Lung (tissue), 12 donors: ENCODE data around the gene ADH4. TPM values are rescaled to one million over a fixed set of nuclear protein-coding genes. Genes with fewer than 3 reads are reported as not detected.
"Not testable (repeated sequence)": the region's sequence is repeated elsewhere in the genome, so short reads cannot be mapped to it uniquely, and the experiment has no call there.

Source experiments
- ATAC-seq: fragments of 200-7000 bp; cut with Tn5 transposase; one replicate; pipeline ENCODE4 v1.9.1; 2020; ENCODE audit warnings: moderate number of reproducible peaks; ENCODE audit not compliant: insufficient read depth, low FRiP score
- DNase-seq, 3 donors: peaks; one replicate each; pipeline ENCODE4 v3.0.0-alpha.2; 2013 to 2017
- H3K27ac ChIP-seq, 2 donors: one replicate each; pipeline ENCODE4 v1.5.1; 2013; ENCODE audit warnings: mild to moderate bottlenecking in 2 of 2, moderate library complexity in 2 of 2, control low read depth in 1 of 2, inconsistent platforms in 1 of 2, low read depth in 1 of 2, low read length in 1 of 2
- H3K27me3 ChIP-seq, 3 donors: one replicate each; pipeline ENCODE4 v1.5.1; 2013; ENCODE audit warnings: low read length in 2 of 3; ENCODE audit not compliant: control insufficient read depth in 3 of 3, insufficient read depth in 3 of 3
- H3K36me3 ChIP-seq, 4 donors: one replicate each; pipeline ENCODE4 v1.5.1; 2013; ENCODE audit warnings: low read length in 4 of 4, mild to moderate bottlenecking in 1 of 4, moderate library complexity in 1 of 4; ENCODE audit not compliant: control insufficient read depth in 4 of 4, insufficient read depth in 4 of 4
- H3K4me1 ChIP-seq, 5 donors: one replicate each; pipeline ENCODE4 v1.5.1; 2013; ENCODE audit warnings: low read length in 5 of 5, mild to moderate bottlenecking in 2 of 5, moderate library complexity in 1 of 5; ENCODE audit not compliant: control insufficient read depth in 5 of 5, insufficient read depth in 5 of 5
- H3K4me3 ChIP-seq: one replicate; pipeline ENCODE4 v1.5.1; 2013; ENCODE audit warnings: mild to moderate bottlenecking, control low read depth, moderate library complexity
- H3K9ac ChIP-seq, 2 donors: one replicate each; pipeline ENCODE4 v1.5.1; 2013; ENCODE audit warnings: low read length in 2 of 2, control low read depth in 1 of 2; ENCODE audit not compliant: insufficient read depth in 1 of 2
- H3K9me3 ChIP-seq, 4 donors: one replicate each; pipeline ENCODE4 v1.5.1; 2013; ENCODE audit warnings: low read length in 3 of 4, mild to moderate bottlenecking in 1 of 4, moderate library complexity in 1 of 4; ENCODE audit not compliant: control insufficient read depth in 4 of 4, insufficient read depth in 3 of 4
- WGBS, 2 donors: extraction: QIAGEN DNeasy Blood & Tissue Kit; methylation state at CpG; one replicate each; pipeline ENCODE4 v1.1.7; 2013; 5-methylcytosine and 5-hydroxymethylcytosine counted together
- polyA plus RNA-seq, 2 donors: library from polyadenylated mRNA; stranded (reverse); fragments of 200-250 nt; gene quantifications; one replicate each; pipeline ENCODE4 v1.2.1, GENCODE V29; 2013
- total RNA-seq, 2 donors: library from RNA; depleted of rRNA in 1 of 2; stranded (reverse); fragments of >200 nt in 1 of 2; gene quantifications; one replicate each; pipeline ENCODE4 v1.2.1, GENCODE V29; 2014 to 2021
- TF ChIP-seq, protein P1 (sequence below): IDR thresholded peaks from 2 replicates; pipeline ENCODE4 v1.5.1; 2012; ENCODE audit warnings: mild to moderate bottlenecking; ENCODE audit errors: control extremely low read depth, extremely low read depth
- donor health status: control.
- donor health status: control.
- donor health status: Bipolar disorder and iron deficiency.
- donor health status: healthy.
- donor health status: DM: yes; HTN: yes; CAD: no.

ADH4 gene
- total and polyA plus RNA-seq, 4 donors: 0.12 to 0.68 (median 0.17) TPM

DNA sequence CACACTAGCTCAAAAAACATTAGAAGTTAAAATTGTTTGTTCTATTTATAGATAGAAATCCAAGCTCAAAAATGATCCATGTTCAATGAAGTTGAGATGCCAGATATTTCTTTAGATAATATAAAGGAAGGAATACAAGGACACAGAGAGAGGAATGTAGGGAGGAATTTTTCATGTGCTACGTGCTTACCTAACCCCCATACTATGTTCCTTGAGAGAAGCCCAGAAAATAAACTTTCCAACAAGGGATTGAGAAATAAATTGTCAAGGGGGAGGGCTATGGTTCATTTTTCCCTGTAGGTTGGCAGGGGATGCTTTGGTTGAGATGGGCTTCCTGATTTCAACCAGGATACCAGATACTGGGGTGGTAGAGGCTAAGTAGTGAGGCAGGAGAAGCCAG is 39.9 kb downstream of the ADH4 start:
- WGBS, 2 donors: 79 to 89% methylated on average over 1 of the region's 1 CpG
- ATAC-seq: no peak

DNA sequence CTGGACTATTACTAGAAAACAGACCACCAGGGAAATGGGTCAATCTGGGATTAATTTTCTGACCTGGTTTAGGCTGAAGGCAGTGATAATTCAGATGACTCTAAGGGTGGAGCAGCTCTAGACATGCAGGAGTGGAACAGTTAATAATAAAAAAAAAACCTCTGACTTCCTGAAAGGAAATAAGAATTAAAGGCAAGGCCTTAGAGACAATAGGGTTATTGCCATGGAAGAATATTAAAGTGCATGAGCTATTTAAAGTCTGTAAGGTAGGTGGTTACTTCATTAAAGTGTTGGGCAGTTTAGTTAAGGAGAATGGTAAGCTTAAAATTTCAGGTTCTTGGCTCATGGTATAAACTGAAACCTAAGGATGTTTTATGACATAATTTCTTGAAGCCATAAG is 40.9 kb downstream of the ADH4 start:
- Histone ChIP-seq H3K9ac (no peak overlapping the region), H3K9me3 (no peaks in the 10 kb centered on the region), H3K36me3 (peaks cover 0 to 3% (median 0%) of the 10 kb centered on the region in 4 donors), H3K27ac (no peak overlapping the region), H3K4me3 (no peak overlapping the region), H3K27me3 (no peaks in the 10 kb centered on the region), H3K4me1 (no peaks in the 10 kb centered on the region)
- TF ChIP-seq, protein P1, sequence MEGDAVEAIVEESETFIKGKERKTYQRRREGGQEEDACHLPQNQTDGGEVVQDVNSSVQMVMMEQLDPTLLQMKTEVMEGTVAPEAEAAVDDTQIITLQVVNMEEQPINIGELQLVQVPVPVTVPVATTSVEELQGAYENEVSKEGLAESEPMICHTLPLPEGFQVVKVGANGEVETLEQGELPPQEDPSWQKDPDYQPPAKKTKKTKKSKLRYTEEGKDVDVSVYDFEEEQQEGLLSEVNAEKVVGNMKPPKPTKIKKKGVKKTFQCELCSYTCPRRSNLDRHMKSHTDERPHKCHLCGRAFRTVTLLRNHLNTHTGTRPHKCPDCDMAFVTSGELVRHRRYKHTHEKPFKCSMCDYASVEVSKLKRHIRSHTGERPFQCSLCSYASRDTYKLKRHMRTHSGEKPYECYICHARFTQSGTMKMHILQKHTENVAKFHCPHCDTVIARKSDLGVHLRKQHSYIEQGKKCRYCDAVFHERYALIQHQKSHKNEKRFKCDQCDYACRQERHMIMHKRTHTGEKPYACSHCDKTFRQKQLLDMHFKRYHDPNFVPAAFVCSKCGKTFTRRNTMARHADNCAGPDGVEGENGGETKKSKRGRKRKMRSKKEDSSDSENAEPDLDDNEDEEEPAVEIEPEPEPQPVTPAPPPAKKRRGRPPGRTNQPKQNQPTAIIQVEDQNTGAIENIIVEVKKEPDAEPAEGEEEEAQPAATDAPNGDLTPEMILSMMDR: no peak
- DNase-seq (no peak), ATAC-seq (no peak)

More for the DNA sequence above, 39.9 kb downstream of the ADH4 start:
- peaks cover 0 to 3% (median 0%) of the 10 kb centered on the region in 4 donors for H3K36me3 ChIP-seq
- H3K4me1 ChIP-seq: no peaks in the 10 kb centered on the region
- TF ChIP-seq, protein P1: no peak
- H3K27ac ChIP-seq: no peak overlapping the region
- H3K4me3 ChIP-seq: no peak overlapping the region
- H3K9ac ChIP-seq: no peak overlapping the region
- DNase-seq: no peak
- no peaks in the 10 kb centered on the region for H3K9me3 ChIP-seq
- H3K27me3 ChIP-seq: no peaks in the 10 kb centered on the region

DNA sequence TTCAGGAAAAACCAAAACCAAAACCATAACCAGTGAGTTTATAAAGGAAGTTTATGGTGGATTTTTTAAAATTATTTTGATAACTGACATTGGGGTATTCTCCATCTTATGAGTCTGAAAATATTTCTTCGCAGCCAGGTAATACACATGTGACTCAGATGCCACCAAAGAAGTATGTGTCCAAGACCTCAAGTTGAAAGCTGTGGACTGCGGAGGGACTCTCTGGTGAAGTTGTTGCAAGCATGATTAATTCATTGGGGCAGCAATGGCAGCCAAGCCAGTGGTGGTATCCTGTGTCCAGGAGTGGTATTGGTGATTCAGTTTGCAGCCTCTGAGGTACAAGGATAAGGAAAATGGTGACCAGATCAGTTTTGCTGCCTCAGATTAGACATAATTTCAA is 41.5 kb downstream of the ADH4 start:
- H3K27me3 ChIP-seq: no peaks in the 10 kb centered on the region
- H3K4me3 ChIP-seq: no peak overlapping the region
- WGBS, 2 donors: 94 to 97% methylated on average over 2 of the region's 2 CpGs
- TF ChIP-seq, protein P1: no peak
- peaks cover 0 to 3% (median 0%) of the 10 kb centered on the region in 4 donors for H3K36me3 ChIP-seq
- ATAC-seq: no peak
- DNase-seq: no peak
- H3K27ac ChIP-seq: no peak overlapping the region
- H3K9ac ChIP-seq: no peak overlapping the region
- no peaks in the 10 kb centered on the region for H3K9me3 ChIP-seq
- H3K4me1 ChIP-seq: no peaks in the 10 kb centered on the region

DNA sequence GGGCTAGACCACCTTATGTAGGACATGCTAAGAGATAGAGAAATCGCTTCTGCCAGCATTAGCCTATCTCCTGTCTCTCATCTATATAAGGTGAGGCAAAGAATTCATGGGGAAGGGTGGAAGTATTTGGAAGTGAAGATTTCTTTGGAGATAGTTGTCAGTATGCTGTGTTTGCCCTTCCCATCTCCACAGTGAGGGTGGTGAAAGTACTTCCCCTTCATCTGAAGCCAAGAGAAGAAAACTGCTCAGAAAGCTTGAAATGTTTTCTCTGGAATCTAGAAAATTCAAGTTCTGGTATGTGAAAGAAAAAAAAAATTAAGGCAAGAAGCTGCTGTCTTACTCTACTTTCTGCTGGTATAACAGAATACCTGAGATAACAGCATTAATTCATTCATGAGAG is 43.2 kb downstream of the ADH4 start:
- DNase-seq (no peak), ATAC-seq (no peak)
- Histone ChIP-seq H3K9me3 (no peaks in the 10 kb centered on the region), H3K4me1 (no peaks in the 10 kb centered on the region), H3K27me3 (no peaks in the 10 kb centered on the region), H3K4me3 (no peak overlapping the region), H3K36me3 (peaks cover 0 to 3% (median 0%) of the 10 kb centered on the region in 4 donors), H3K9ac (no peak overlapping the region), H3K27ac (no peak overlapping the region)
- TF ChIP-seq, protein P1: no peak
- WGBS, 2 donors: 93 to 96% methylated on average over 1 of the region's 1 CpG

DNA sequence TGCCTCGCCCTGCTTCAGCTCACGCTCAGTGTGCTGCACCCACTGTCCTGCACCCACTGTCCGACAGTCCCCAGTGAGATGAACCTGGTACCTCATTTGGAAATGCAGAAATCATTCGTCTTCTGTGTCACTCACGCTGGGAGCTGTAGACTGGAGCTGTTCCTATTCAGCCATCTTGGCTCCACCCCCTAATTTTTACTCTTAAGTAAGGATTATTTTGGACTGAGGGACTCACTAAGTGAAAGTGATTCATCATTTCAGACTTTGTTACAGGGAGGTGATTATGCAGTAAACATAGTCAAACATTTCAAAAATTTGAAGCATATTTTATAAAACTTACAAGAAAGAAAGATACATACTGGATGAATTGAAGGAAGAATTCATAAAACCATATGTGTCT is 44.3 kb downstream of the ADH4 start:
- not testable (repeated sequence) for DNase-seq, H3K4me3 ChIP-seq, H3K9me3 ChIP-seq, H3K4me1 ChIP-seq, H3K27me3 ChIP-seq, H3K36me3 ChIP-seq, ATAC-seq, H3K27ac ChIP-seq, H3K9ac ChIP-seq
- WGBS, 2 donors: 78 to 95% methylated on average over 5 of the region's 5 CpGs
